HepG2 (cell line): ENCODE measurements around the gene CTSW. TPM values are rescaled to one million over a fixed set of nuclear protein-coding genes. Genes with fewer than 3 reads are reported as not detected.
A peak's percentile ranks its signal among the peaks of the same experiment; 100 is the strongest.

ENCODE experiments used
- CBX5 ChIP-seq: sonication (generic); formaldehyde crosslinking; IDR thresholded peaks from 2 replicates; pipeline ENCODE4 v1.4.0; 2020; ENCODE audit warnings: missing genetic modification reagents, borderline replicate concordance
- CHCHD3 ChIP-seq: sonication (generic); formaldehyde crosslinking; IDR thresholded peaks from 2 replicates; pipeline ENCODE4 v1.8.0; 2022; ENCODE audit warnings: mild to moderate bottlenecking, missing genetic modification reagents, moderate library complexity
- DPF2 ChIP-seq: sonication (generic); formaldehyde crosslinking; IDR thresholded peaks from 2 replicates; pipeline ENCODE4 v1.4.0; 2020; ENCODE audit warnings: mild to moderate bottlenecking, low read depth, missing genetic modification reagents, borderline replicate concordance
- FOXO1 ChIP-seq: sonication (generic); formaldehyde crosslinking; IDR thresholded peaks from 2 replicates; pipeline ENCODE4 v1.4.0; 2020; ENCODE audit warnings: missing genetic modification reagents
- GLI4 ChIP-seq: sonication (generic); formaldehyde crosslinking; IDR thresholded peaks from 2 replicates; pipeline ENCODE4 v1.5.1; 2020; ENCODE audit warnings: missing genetic modification reagents, mild to moderate bottlenecking, moderate library complexity, borderline replicate concordance
- GLMP ChIP-seq: sonication (generic); formaldehyde crosslinking; IDR thresholded peaks from 2 replicates; pipeline ENCODE4 v1.9.0; 2021; ENCODE audit warnings: missing genetic modification reagents, mild to moderate bottlenecking, borderline replicate concordance
- GTF2F1 ChIP-seq: fragments of 150-350 bp; IDR thresholded peaks from 2 replicates; pipeline ENCODE4 v1.6.1; 2014; ENCODE audit warnings: low read length
- HES4 ChIP-seq: sonication (generic); formaldehyde crosslinking; IDR thresholded peaks from 2 replicates; pipeline ENCODE4 v1.9.0; 2021; ENCODE audit warnings: mild to moderate bottlenecking, missing genetic modification reagents, borderline replicate concordance
- HMGA1 ChIP-seq: sonication (generic); formaldehyde crosslinking; conservative IDR thresholded peaks from 2 replicates; pipeline ENCODE4 v1.4.0; 2020; ENCODE audit warnings: missing genetic modification reagents
- MIER3 ChIP-seq: IDR thresholded peaks from 2 replicates; pipeline ENCODE4 v1.6.1; 2016; ENCODE audit warnings: missing compliant biosample characterization, borderline replicate concordance
- MTERF4 ChIP-seq: sonication (generic); formaldehyde crosslinking; IDR thresholded peaks from 2 replicates; pipeline ENCODE4 v1.8.0; 2023; ENCODE audit warnings: mild to moderate bottlenecking, missing genetic modification reagents
- NCOA2 ChIP-seq: sonication (generic); formaldehyde crosslinking; IDR thresholded peaks from 2 replicates; pipeline ENCODE4 v1.8.0; 2022; ENCODE audit warnings: inconsistent platforms
- NR2F2 ChIP-seq: IDR thresholded peaks from 2 replicates; pipeline ENCODE4 v1.6.1; 2012; ENCODE audit warnings: low read depth, inconsistent platforms, borderline replicate concordance
- NRL ChIP-seq: sonication (generic); formaldehyde crosslinking; IDR thresholded peaks from 2 replicates; pipeline ENCODE4 v1.5.0; 2020; ENCODE audit warnings: missing genetic modification reagents, mild to moderate bottlenecking, moderate library complexity, borderline replicate concordance
- PRDM4 ChIP-seq: sonication (generic); formaldehyde crosslinking; IDR thresholded peaks from 2 replicates; pipeline ENCODE4 v1.9.0; 2021; ENCODE audit warnings: missing genetic modification reagents, borderline replicate concordance
- REL ChIP-seq: sonication (generic); formaldehyde crosslinking; conservative IDR thresholded peaks from 2 replicates; pipeline ENCODE4 v1.8.0; 2022; ENCODE audit warnings: mild to moderate bottlenecking, missing genetic modification reagents, moderate library complexity
- SSRP1 ChIP-seq: IDR thresholded peaks from 2 replicates; pipeline ENCODE4 v1.6.1; 2016; ENCODE audit warnings: control low read depth
- STAG1 ChIP-seq: sonication (generic); formaldehyde crosslinking; IDR thresholded peaks from 2 replicates; pipeline ENCODE4 v1.4.0; 2020; ENCODE audit warnings: missing genetic modification reagents
- YEATS2 ChIP-seq: sonication (generic); formaldehyde crosslinking; IDR thresholded peaks from 2 replicates; pipeline ENCODE4 v1.4.0; 2020; ENCODE audit warnings: missing genetic modification reagents, borderline replicate concordance
- ZBTB38 ChIP-seq: sonication (generic); formaldehyde crosslinking; IDR thresholded peaks from 2 replicates; pipeline ENCODE4 v1.5.1; 2020; ENCODE audit warnings: mild to moderate bottlenecking, missing genetic modification reagents
- ZBTB42 ChIP-seq: sonication (generic); formaldehyde crosslinking; IDR thresholded peaks from 2 replicates; pipeline ENCODE4 v1.5.0; 2020; ENCODE audit warnings: mild to moderate bottlenecking, missing genetic modification reagents
- ZNF232 ChIP-seq: sonication (generic); formaldehyde crosslinking; IDR thresholded peaks from 2 replicates; pipeline ENCODE4 v1.4.0; 2020; ENCODE audit warnings: missing genetic modification reagents, borderline replicate concordance
- ZNF24 ChIP-seq: fragments of 450-650 bp; IDR thresholded peaks from 2 replicates; pipeline ENCODE4 v1.6.1; 2017; ENCODE audit warnings: antibody characterized with exemption, mild to moderate bottlenecking
- ZNF30 ChIP-seq: sonication (generic); formaldehyde crosslinking; IDR thresholded peaks from 2 replicates; pipeline ENCODE4 v1.5.0; 2020; ENCODE audit warnings: mild to moderate bottlenecking, missing genetic modification reagents
- ZNF362 ChIP-seq: sonication (generic); formaldehyde crosslinking; IDR thresholded peaks from 2 replicates; pipeline ENCODE4 v1.4.0; 2020; ENCODE audit warnings: missing genetic modification reagents, mild to moderate bottlenecking, borderline replicate concordance
- ZSCAN9 ChIP-seq: IDR thresholded peaks from 2 replicates; pipeline ENCODE4 v1.6.1; 2016; ENCODE audit warnings: borderline replicate concordance
- polyA plus RNA-seq, 8 experiments: library from polyadenylated mRNA; depleted of rRNA in 3 of 8; stranded (reverse) in 7 of 8; unstranded in 1 of 8; fragments of >200 nt; fragmentation: Illumina TruSeq in 4 of 8; extraction: Trizol in 4 of 8; gene quantifications; 2 replicates each; pipeline versions ENCODE4 v1.2.1 to v1.2.3, GENCODE V29; 2011 to 2016; ENCODE audit warnings: low read depth in 4 of 8, missing spikeins in 1 of 8, mixed read lengths in 1 of 8; ENCODE audit not compliant: insufficient read depth in 1 of 8
- total RNA-seq, 5 experiments: library from RNA; depleted of rRNA; stranded (reverse); fragments of >200 nt; fragmentation: Illumina TruSeq; extraction: Trizol; gene quantifications; 2 replicates each; pipeline ENCODE4 v1.2.3, GENCODE V29; 2016; ENCODE audit warnings: low read depth in 1 of 5

Gene CTSW
- total and polyA plus RNA-seq, 2 of the 13 experiments (the other 11 are each of a cell fraction or from before 2014, with no cell fraction given) = 0.09 TPM; not detected in 1

GRCh38 chr11:65900125-65900898, 20.7 kb downstream of the CTSW start, which contains the start of gene FOSL1 (continued):
- TF ChIP-seq HES4 (no peak), NR2F2 (no peak), ZNF362 (CRISPR knock-in tag) (no peak), GLMP (no peak), STAG1 (0 out of 2 replicates have a peak, but pooled peaks have one; percentile 7), MTERF4 (no peak), SSRP1 (CRISPR knock-in tag) (no peak), DPF2 (CRISPR knock-in tag) (no peak), CBX5 (no peak), NRL (no peak), ZNF30 (CRISPR knock-in tag) (no peak), MIER3 (CRISPR knock-in tag) (no peak), GTF2F1 (no peak), CHCHD3 (CRISPR knock-in tag) (no peak), YEATS2 (CRISPR knock-in tag) (peak; percentile 71; the same call in 1 of the 2 replicates), PRDM4 (CRISPR knock-in tag) (no peak), REL (CRISPR knock-in tag) (no peak), HMGA1 (no peak), ZNF24 (no peak), ZSCAN9 (CRISPR knock-in tag) (no peak), ZBTB42 (no peak), ZNF232 (no peak), ZBTB38 (CRISPR knock-in tag) (peak; percentile 43; the same call in 1 of the 2 replicates), FOXO1 (no peak), GLI4 (CRISPR knock-in tag) (no peak), NCOA2 (CRISPR knock-in tag) (0 out of 2 replicates have a peak, but pooled peaks have one; percentile 19)
